GM12892 (cell line): Measurements from ENCODE around the gene COPS8.

Experiments used
- POLR2A ChIP-seq: IDR thresholded peaks from 2 replicates; pipeline ENCODE4 v1.6.1; 2011; ENCODE audit warnings: low read depth, low read length, control low read depth
- POLR2AphosphoS5 ChIP-seq: IDR thresholded peaks from 2 replicates; pipeline ENCODE4 v1.6.1; 2011; ENCODE audit warnings: low read depth, low read length, control low read depth

DNA sequence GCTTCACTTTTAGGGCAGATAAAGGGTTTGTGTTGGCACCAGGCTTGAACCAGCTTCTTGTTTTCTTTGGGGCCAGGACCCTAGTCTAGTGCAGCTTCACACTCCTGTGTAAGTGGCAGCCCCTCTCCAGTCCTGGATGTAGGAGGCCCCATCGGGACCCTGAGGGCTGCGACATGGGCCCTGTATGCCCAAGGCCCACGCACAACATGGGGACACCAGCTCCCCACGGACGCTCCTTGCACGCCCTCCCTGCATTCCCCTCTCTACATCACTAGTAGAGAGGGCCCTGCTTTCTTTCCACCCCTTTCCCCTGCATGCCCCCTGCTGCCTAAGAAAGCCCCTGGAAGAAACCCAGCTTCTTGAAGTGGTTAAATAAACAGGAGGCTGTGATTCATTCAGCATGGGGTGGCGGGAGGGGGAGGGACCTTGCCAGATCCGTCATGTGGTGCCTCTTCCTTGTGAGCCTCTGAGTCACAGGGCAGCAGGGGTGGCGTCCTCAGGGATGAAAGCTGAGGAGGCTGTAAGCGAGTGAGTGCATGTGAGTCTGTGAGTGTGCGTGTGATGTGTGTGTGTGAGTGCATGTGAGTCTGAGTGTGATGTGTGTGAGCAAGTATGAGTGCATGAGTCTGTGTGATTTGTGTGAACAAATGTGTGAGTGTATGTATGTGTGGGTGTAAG, 42.5 kb downstream of the COPS8 start:
- TF ChIP-seq POLR2A = no peak
- TF ChIP-seq POLR2AphosphoS5 = no peak
